GM19023 (cell line): ENCODE measurements around the gene XG.
A peak's percentile ranks its signal among the peaks of the same experiment; 100 is the strongest.
"Not testable (repeated sequence)": the region's sequence is repeated elsewhere in the genome, so short reads cannot be mapped to it uniquely, and the experiment has no call there.

Experiments
- ATAC-seq: cut with Tn5 transposase; IDR thresholded peaks from one replicate; pipeline ENCODE4 v1.9.1; 2021; ENCODE audit warnings: mild to moderate bottlenecking, moderate library complexity; ENCODE audit not compliant: unreplicated experiment

The XG gene

GRCh38 chrX:2780472-2781225, 28.8 kb downstream of the XG start:
- not testable (repeated sequence) for ATAC-seq

GRCh38 chrX:2781226-2781571, 29.4 kb downstream of the XG start:
- ATAC-seq, result no peak

GRCh38 chrX:2781698-2782097, 29.9 kb downstream of the XG start:
- no peak for ATAC-seq

- ATAC-seq, result no peak
Measured at GRCh38 chrX:2782171-2782570, 30.3 kb downstream of the XG start.

GRCh38 chrX:2782778-2783177, 30.9 kb downstream of the XG start:
- ATAC-seq, result no peak

GRCh38 chrX:2784026-2784425, 32.2 kb downstream of the XG start:
- ATAC-seq, result no peak

GRCh38 chrX:2785538-2785937, 33.7 kb downstream of the XG start:
- ATAC-seq, result no peak

GRCh38 chrX:2788980-2789379, 37.1 kb downstream of the XG start:
- ATAC-seq, result no peak

GRCh38 chrX:2789569-2789968, 37.7 kb downstream of the XG start:
- ATAC-seq, result no peak

GRCh38 chrX:2793752-2794151, 41.9 kb downstream of the XG start:
- no peak for ATAC-seq

- no peak for ATAC-seq
Measured at GRCh38 chrX:2794336-2794735, 42.5 kb downstream of the XG start.

- not testable (repeated sequence) for ATAC-seq
Measured at GRCh38 chrX:2796808-2797207, 45.0 kb downstream of the XG start.

GRCh38 chrX:2799369-2799768, 47.5 kb downstream of the XG start:
- ATAC-seq, result no peak

- ATAC-seq, result not testable (repeated sequence)
Measured at GRCh38 chrX:2799980-2800379, 48.1 kb downstream of the XG start.

GRCh38 chrX:2801223-2801622, 49.4 kb downstream of the XG start:
- no peak for ATAC-seq

GRCh38 chrX:2802376-2803090, 50.7 kb downstream of the XG start:
- ATAC-seq, result not testable (repeated sequence)

- ATAC-seq, result not testable (repeated sequence)
Measured at GRCh38 chrX:2803486-2803885, 51.6 kb downstream of the XG start.

- not testable (repeated sequence) for ATAC-seq
Measured at GRCh38 chrX:2804106-2804843, 52.4 kb downstream of the XG start.

- ATAC-seq, result not testable (repeated sequence)
Measured at GRCh38 chrX:2804858-2805257, 53.0 kb downstream of the XG start.

- no peak for ATAC-seq
Measured at GRCh38 chrX:2811271-2811670, 59.4 kb downstream of the XG start.

- ATAC-seq, result peak; percentile 64
Measured at GRCh38 chrX:2812161-2812907, 60.5 kb downstream of the XG start.
